CD4-positive, alpha-beta T cell (primary cell): ENCODE data around the gene RNF138. TPM values are rescaled to one million over a fixed set of nuclear protein-coding genes. Genes with fewer than 3 reads are reported as not detected.
A peak's percentile ranks its signal among the peaks of the same experiment; 100 is the strongest.

ENCODE experiments used
- ATAC-seq: fragments of 200-7000 bp; cut with Tn5 transposase; one replicate; pipeline ENCODE4 v1.10.0; 2022; ENCODE audit warnings: mild to moderate bottlenecking; ENCODE audit not compliant: poor library complexity
- CTCF ChIA-PET: fragments of 350-600 bp; sonication (Branson Sonifier 250); formaldehyde crosslinking; loops from one replicate; lab custom pipeline; 2021; ENCODE audit warnings: antibody characterized with exemption, inconsistent platforms; lab: Charles Lee
- POLR2A ChIA-PET: fragments of 350-600 bp; sonication (Branson Sonifier 250); formaldehyde crosslinking; loops from one replicate; lab custom pipeline; 2021; ENCODE audit warnings: antibody characterized with exemption, inconsistent platforms; lab: Charles Lee
- DNase-seq, 14 experiments: peaks; one replicate each; pipeline ENCODE4 v3.0.0-alpha.2; 2013 to 2020; ENCODE audit warnings: mixed read lengths in 2 of 14
- H3K27ac ChIP-seq, 2 donors: one replicate each; pipeline versions ENCODE4 v1.5.1 to v1.7.0; 2013; ENCODE audit warnings: low read length in 2 of 2, low read depth in 1 of 2, mild to moderate bottlenecking in 1 of 2
- H3K27me3 ChIP-seq, 2 experiments: 1 replicate in 1 of 2; 2 replicates in 1 of 2; pipeline versions ENCODE4 v1.6.1 to v1.7.0; 2013; ENCODE audit warnings: low read length in 2 of 2, control low read depth in 1 of 2, mild to moderate bottlenecking in 1 of 2, moderate library complexity in 1 of 2; ENCODE audit not compliant: insufficient read depth in 2 of 2, control insufficient read depth in 1 of 2
- H3K36me3 ChIP-seq: one replicate; pipeline ENCODE4 v1.6.1; 2013; ENCODE audit warnings: low read length, control low read depth; ENCODE audit not compliant: insufficient read depth
- H3K4me1 ChIP-seq: one replicate; pipeline ENCODE4 v1.6.1; 2013; ENCODE audit warnings: low read length, control low read depth; ENCODE audit not compliant: insufficient read depth
- H3K4me3 ChIP-seq: one replicate; pipeline ENCODE4 v1.5.1; 2013; ENCODE audit warnings: mild to moderate bottlenecking, low read length, moderate library complexity
- H3K9me3 ChIP-seq, 2 experiments: 1 replicate in 1 of 2; 2 replicates in 1 of 2; pipeline versions ENCODE4 v1.6.1 to v1.7.0; 2013; ENCODE audit warnings: low read length in 2 of 2, mild to moderate bottlenecking in 2 of 2, control low read depth in 1 of 2, moderate library complexity in 1 of 2; ENCODE audit not compliant: control insufficient read depth in 1 of 2, insufficient read depth in 1 of 2
- H3K27ac Mint-ChIP-seq: one replicate; pipeline ENCODE4 v1.8.0; 2020; ENCODE audit warnings: mixed read lengths
- H3K27me3 Mint-ChIP-seq: one replicate; pipeline ENCODE4 v1.8.0; 2021; ENCODE audit warnings: mixed read lengths
- H3K36me3 Mint-ChIP-seq: one replicate; pipeline ENCODE4 v1.8.0; 2021; ENCODE audit warnings: low read depth, mixed read lengths
- H3K4me1 Mint-ChIP-seq: one replicate; pipeline ENCODE4 v1.8.0; 2021; ENCODE audit warnings: low read depth, mixed read lengths
- H3K4me3 Mint-ChIP-seq: one replicate; pipeline ENCODE4 v1.8.0; 2020; ENCODE audit warnings: mild to moderate bottlenecking, mixed read lengths
- H3K9me3 Mint-ChIP-seq: one replicate; pipeline ENCODE4 v1.8.0; 2020; ENCODE audit warnings: mixed read lengths
- intact Hi-C, 2 experiments: fragments of 100-400 bp; cut with DNase I in 1 of 2; cut with micrococcal nuclease in 1 of 2; formaldehyde crosslinking; loops; one replicate each; pipeline versions ENCODE4 v1.15.1 to v1.9.0; 2023 to 2025; cut with DNase I, micrococcal nuclease
- total RNA-seq, 174 experiments: library from RNA in 2 of 174; stranded (reverse) in 2 of 174; gene quantifications; one replicate each; pipeline ENCODE4 v1.2.3 and lab custom pipeline; 2021 to 2026
- TF ChIP-seq, protein P1 (sequence below): fragments of 200-600 bp; IDR thresholded peaks from one replicate; pipeline ENCODE4 v1.8.0; 2022; ENCODE audit warnings: antibody characterized with exemption, mild to moderate bottlenecking

Gene RNF138
- total RNA-seq, 2 experiments from 2014 or later: 177 to 184 TPM

DNA sequence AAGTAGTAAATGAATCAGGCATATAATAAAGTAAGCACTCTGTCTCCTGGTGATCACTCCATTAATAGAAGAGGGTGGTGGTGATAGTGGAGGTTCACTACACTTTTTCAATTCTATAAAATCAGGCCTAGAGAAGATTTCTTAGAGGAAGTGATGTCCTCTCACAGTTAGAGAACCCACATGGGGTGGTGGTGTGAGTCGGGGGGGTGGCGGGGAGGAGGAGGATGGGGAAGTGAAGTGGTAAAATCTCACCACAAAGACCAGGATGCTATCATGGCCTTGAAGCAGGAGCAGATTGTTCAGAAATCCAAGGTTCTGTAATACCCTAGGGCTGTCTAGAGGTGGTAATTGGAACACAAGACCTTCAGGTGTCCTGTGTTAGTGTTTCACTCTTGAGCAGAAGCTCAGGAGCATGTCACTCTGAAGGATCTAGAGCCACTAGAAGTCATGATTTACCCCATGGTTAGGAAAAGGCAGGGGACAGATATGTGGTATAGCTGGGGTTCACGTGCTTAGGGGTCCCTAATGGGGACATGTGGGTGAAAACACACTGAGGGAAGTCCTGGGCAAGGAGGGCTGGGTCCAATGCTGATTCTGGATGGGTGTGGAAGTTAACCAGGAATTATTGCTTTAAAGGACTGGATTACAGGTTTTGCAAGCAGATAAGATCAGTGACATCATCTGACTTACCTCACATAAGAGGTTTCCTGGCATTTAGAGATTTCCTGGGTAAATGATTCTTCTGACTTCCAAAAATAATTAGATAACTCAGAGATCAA is 42.1 kb upstream of the RNF138 start:
- peak; percentile 51 for ATAC-seq
- Histone ChIP-seq H3K9me3 (no peaks in the 10 kb centered on the region), H3K27me3 (no peaks in the 10 kb centered on the region), H3K4me1 (peaks cover 36% of the 10 kb centered on the region), H3K36me3 (peaks cover 54% of the 10 kb centered on the region), H3K27ac (peak overlapping the region in 1 of 2 donors; percentile 56), H3K4me3 (no peak overlapping the region)
- DNase-seq: peak in 12 of 14 experiments; percentile 5 to 78 (median 31)
- Mint-ChIP-seq H3K9me3 (no peaks in the 10 kb centered on the region), H3K4me3 (peak overlapping the region; percentile 66), H3K27ac (peak overlapping the region; percentile 75), H3K36me3 (peaks cover 89% of the 10 kb centered on the region), H3K27me3 (no peaks in the 10 kb centered on the region), H3K4me1 (peaks cover 53% of the 10 kb centered on the region)
- ChIA-PET POLR2A (interaction anchor here (0.6 to 3.3 kb wide), 6 partner anchors 9 to 107 kb away, joined by 3 to 31 read pairs (median 5); partner anchors contain the start of genes RNF125, RNF138 and TRAPPC8), CTCF (interaction anchor here (0.7 to 1.4 kb wide), 6 partner anchors 11 to 106 kb away, joined by 3 to 4 read pairs (median 3); partner anchors contain the start of genes RNF125, RNF138 and TRAPPC8)
- TF ChIP-seq, protein P1, sequence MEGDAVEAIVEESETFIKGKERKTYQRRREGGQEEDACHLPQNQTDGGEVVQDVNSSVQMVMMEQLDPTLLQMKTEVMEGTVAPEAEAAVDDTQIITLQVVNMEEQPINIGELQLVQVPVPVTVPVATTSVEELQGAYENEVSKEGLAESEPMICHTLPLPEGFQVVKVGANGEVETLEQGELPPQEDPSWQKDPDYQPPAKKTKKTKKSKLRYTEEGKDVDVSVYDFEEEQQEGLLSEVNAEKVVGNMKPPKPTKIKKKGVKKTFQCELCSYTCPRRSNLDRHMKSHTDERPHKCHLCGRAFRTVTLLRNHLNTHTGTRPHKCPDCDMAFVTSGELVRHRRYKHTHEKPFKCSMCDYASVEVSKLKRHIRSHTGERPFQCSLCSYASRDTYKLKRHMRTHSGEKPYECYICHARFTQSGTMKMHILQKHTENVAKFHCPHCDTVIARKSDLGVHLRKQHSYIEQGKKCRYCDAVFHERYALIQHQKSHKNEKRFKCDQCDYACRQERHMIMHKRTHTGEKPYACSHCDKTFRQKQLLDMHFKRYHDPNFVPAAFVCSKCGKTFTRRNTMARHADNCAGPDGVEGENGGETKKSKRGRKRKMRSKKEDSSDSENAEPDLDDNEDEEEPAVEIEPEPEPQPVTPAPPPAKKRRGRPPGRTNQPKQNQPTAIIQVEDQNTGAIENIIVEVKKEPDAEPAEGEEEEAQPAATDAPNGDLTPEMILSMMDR: no peak
- intact Hi-C loops: loop anchor here in 1 of 2 experiments (5.0 kb wide), 1 partner anchor 43 kb away; the partner anchor contains the start of gene RNF138

DNA sequence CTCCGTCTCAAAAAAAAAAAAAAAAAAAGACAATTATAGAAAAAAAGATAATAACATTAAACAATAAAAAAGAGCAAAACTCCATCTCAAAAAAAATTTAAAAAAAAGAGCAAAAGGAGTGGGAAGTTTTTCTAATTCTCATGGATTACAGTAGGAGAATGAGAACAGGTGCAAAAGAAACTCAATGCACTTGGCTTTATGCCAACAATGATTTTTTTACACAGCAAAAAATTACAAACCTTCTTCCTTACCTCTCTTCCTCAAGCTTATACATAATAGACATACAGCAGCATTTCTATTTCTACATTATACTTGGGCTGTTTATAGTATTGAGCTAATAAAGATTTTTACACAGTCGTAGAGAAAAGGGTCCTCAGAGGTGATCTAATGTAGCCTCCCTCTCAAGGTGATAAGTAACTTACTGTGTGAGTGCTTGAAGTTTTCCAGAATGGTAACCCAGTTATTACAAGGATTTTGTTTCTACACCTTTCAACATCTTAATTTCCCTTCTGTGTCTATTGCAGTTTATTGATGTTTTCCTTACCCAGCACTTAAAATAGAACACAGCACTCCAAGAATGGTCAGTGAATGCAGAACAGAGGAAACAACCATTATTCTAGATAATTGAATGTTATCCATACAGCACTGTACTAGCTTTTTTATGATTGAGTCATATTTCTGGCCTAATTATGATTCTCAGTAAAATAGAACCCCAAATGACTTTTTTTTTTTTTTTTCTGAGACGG is 34.9 kb upstream of the RNF138 start:
- H3K36me3 ChIP-seq: peaks cover 39% of the 10 kb centered on the region
- Mint-ChIP-seq H3K27me3 (no peaks in the 10 kb centered on the region), H3K4me3 (no peak overlapping the region), H3K36me3 (peaks cover 96% of the 10 kb centered on the region), H3K4me1 (peaks cover 70% of the 10 kb centered on the region), H3K9me3 (peaks cover 3% of the 10 kb centered on the region), H3K27ac (peak overlapping the region; percentile 34)
- no peak overlapping the region for H3K4me3 ChIP-seq
- H3K27ac ChIP-seq: no peak overlapping the region
- H3K4me1 ChIP-seq: peaks cover 8% of the 10 kb centered on the region
- intact Hi-C loops: loop anchor here (5.0 kb wide), 1 partner anchor 34 kb away; no protein-coding TSS in a partner anchor
- H3K27me3 ChIP-seq: no peaks in the 10 kb centered on the region
- ChIA-PET POLR2A (interaction anchor here (1.0 to 1.6 kb wide), 3 partner anchors 28 to 37 kb away, joined by 3 to 7 read pairs (median 3); partner anchors contain the start of gene RNF138), CTCF (interaction anchor here (0.6 kb wide), 1 partner anchor 78 kb away, joined by 3 read pairs; no protein-coding TSS in a partner anchor)
- H3K9me3 ChIP-seq: no peaks in the 10 kb centered on the region
- DNase-seq (peak in 1 of 14 experiments; percentile 25), ATAC-seq (no peak)
- TF ChIP-seq, protein P1: no peak

DNA sequence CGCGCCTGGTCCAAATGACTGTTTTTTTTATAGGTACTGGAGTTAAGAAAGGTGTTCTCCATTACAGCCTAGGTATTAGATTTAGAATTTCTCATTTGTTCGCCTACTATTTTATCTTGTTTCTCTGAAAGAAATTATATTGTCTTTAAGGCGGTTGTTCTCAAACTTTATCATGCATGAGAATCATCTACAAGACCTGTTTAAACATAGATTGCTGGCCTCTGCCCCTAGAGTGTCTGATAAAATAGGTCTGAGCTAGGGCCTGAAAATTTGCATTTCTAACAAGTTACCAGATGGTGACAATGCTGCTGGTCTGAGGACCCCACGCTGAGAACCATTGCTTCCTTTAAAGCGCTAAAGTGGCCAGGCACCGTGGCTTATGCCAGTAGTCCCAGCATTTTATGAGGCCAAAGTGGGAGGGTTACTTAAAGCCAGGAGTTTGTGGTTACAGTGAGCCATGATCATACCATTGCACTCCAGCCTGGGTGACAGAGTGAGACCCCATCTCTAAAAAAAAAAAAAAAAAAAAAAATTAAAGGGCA is 34.0 kb upstream of the RNF138 start:
- no peak overlapping the region for H3K4me3 Mint-ChIP-seq
- TF ChIP-seq, protein P1: no peak
- CTCF ChIA-PET: interaction anchor here (0.6 kb wide), 1 partner anchor 77 kb away, joined by 3 read pairs; no protein-coding TSS in a partner anchor

More for the DNA sequence above, 34.0 kb upstream of the RNF138 start:
- Histone ChIP-seq H3K9me3 (no peaks in the 10 kb centered on the region), H3K27ac (no peak overlapping the region), H3K4me1 (peaks cover 8% of the 10 kb centered on the region), H3K4me3 (no peak overlapping the region), H3K27me3 (no peaks in the 10 kb centered on the region), H3K36me3 (peaks cover 44% of the 10 kb centered on the region)
- no peak for DNase-seq
- Mint-ChIP-seq H3K4me1 (peaks cover 66% of the 10 kb centered on the region), H3K27me3 (no peaks in the 10 kb centered on the region), H3K27ac (no peak overlapping the region), H3K9me3 (peaks cover 3% of the 10 kb centered on the region), H3K36me3 (peaks cover 92% of the 10 kb centered on the region)
- ATAC-seq: no peak
- intact Hi-C loops: loop anchor here (5.0 kb wide), 1 partner anchor 35 kb away; no protein-coding TSS in a partner anchor
- POLR2A ChIA-PET: interaction anchor here (1.6 kb wide), 1 partner anchor 38 kb away, joined by 7 read pairs; no protein-coding TSS in a partner anchor
